Measurements from ENCODE around the gene GALNT14. TPM values are rescaled to one million over a fixed set of nuclear protein-coding genes. Genes with fewer than 3 reads are reported as not detected.

The GALNT14 gene
- total RNA-seq, 1 experiment from 2014 or later: 6.0 TPM

DNA sequence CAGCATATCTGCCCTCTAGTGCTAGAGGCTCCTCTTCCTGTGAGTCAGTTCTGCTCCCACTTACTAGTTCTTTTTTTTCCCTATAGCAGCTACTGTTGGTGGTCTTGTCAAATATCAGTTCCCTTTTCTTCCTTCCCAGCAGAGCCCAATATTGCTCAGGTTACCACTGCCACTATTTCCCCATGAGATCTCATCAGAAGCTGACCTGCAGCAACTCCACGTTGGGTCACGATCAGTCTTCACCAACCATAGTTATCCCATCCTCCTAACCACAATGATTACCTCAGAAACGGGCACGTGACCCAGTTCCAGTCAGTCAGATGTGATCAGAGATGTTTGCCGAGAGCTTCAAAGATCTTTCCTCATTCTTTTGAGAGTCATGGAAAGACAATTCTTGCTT lies 271.3 kb downstream of the GALNT14 start (continued):
- TF ChIP-seq, protein P1, sequence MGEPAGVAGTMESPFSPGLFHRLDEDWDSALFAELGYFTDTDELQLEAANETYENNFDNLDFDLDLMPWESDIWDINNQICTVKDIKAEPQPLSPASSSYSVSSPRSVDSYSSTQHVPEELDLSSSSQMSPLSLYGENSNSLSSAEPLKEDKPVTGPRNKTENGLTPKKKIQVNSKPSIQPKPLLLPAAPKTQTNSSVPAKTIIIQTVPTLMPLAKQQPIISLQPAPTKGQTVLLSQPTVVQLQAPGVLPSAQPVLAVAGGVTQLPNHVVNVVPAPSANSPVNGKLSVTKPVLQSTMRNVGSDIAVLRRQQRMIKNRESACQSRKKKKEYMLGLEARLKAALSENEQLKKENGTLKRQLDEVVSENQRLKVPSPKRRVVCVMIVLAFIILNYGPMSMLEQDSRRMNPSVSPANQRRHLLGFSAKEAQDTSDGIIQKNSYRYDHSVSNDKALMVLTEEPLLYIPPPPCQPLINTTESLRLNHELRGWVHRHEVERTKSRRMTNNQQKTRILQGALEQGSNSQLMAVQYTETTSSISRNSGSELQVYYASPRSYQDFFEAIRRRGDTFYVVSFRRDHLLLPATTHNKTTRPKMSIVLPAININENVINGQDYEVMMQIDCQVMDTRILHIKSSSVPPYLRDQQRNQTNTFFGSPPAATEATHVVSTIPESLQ (CRISPR knock-in tag; IDR thresholded peaks at IDR 0.05): no peak
- TF ChIP-seq, protein P2, sequence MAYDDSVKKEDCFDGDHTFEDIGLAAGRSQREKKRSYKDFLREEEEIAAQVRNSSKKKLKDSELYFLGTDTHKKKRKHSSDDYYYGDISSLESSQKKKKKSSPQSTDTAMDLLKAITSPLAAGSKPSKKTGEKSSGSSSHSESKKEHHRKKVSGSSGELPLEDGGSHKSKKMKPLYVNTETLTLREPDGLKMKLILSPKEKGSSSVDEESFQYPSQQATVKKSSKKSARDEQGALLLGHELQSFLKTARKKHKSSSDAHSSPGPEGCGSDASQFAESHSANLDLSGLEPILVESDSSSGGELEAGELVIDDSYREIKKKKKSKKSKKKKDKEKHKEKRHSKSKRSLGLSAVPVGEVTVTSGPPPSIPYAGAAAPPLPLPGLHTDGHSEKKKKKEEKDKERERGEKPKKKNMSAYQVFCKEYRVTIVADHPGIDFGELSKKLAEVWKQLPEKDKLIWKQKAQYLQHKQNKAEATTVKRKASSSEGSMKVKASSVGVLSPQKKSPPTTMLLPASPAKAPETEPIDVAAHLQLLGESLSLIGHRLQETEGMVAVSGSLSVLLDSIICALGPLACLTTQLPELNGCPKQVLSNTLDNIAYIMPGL (CRISPR knock-in tag; IDR thresholded peaks at IDR 0.05): no peak

DNA sequence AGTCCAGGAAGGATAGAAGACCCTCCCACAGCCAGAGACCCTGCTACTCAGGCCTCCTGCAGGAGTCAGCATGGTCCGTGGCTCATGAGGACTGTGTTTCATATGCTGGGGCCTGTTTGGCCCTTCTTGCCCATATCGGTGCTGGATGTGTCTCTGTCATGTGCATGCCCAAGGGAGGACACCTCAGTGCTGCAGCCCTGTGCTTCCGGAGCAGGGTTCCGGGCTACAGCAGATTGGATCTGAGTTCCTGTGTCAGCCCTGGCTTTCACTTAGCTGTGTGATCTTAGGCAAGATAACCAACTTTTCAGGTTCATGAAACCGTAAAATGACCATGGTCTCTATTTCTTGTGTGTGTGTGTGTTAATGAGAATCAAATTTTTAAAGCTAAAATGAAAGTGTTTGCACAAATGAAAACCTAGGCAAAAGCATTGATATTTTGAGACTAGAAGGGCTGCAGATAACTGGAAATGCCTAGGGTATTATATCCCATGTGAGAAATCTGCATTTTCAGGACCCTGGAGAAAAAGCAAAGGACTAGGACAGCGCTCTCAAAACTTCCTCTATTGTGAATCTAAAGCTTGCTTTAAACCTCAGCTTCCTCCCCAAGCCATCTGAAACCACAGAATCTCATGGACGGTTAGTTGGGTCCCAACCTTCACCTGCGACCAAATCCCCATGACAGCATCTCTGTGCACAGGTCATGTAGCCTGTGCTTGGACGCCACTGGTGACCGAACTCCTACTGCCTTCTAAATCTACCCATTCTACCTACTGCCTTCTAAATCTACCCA lies 272.2 kb downstream of the GALNT14 start:
- POLR2A ChIA-PET: no interaction called here
- H3K27me3 Mint-ChIP-seq (ENCODE audit: low read depth): no peaks in the 10 kb centered on the region
- H3K4me1 Mint-ChIP-seq: no peaks in the 10 kb centered on the region
- DNase-seq (ENCODE audit: low spot score): no peak
- peaks cover 7% of the 10 kb centered on the region for H3K9me3 Mint-ChIP-seq
- no peak for ATAC-seq
- TF ChIP-seq GABPB1 (CRISPR knock-in tag; IDR thresholded peaks at IDR 0.05): no peak
- no peak for TF ChIP-seq SMAD4 (CRISPR knock-in tag; IDR thresholded peaks at IDR 0.05)
- TF ChIP-seq, protein P3, sequence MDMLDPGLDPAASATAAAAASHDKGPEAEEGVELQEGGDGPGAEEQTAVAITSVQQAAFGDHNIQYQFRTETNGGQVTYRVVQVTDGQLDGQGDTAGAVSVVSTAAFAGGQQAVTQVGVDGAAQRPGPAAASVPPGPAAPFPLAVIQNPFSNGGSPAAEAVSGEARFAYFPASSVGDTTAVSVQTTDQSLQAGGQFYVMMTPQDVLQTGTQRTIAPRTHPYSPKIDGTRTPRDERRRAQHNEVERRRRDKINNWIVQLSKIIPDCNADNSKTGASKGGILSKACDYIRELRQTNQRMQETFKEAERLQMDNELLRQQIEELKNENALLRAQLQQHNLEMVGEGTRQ (CRISPR knock-in tag; IDR thresholded peaks at IDR 0.05): no peak
- H3K36me3 Mint-ChIP-seq: no peaks in the 10 kb centered on the region
- no peak overlapping the region for H3K27ac Mint-ChIP-seq
- H3K4me3 Mint-ChIP-seq: no peak overlapping the region
- CTCF ChIA-PET: interaction anchor here (1.1 to 2.5 kb wide), 2 partner anchors 155 to 272 kb away, joined by 3 to 11 read pairs; partner anchors contain the start of gene GALNT14

DNA sequence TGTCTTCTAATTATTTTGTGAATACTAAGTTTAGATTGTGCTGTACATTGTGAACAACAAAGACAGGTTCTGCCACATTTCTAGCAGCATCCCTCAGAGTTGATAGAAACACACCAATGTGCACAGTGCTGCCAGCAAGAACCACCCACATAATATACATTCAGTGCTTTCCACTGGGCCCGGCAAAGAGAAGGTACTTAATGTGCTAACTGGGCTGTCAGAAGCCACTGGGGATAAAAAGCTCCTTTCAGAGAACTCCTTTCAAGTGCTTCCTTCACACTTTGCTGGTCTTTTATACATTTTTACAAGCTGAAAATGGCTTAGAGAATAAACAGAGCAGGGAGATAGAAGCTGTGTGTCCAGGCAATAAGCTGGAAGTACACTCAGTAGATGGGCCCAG lies 273.0 kb downstream of the GALNT14 start:
- H3K36me3 Mint-ChIP-seq: no peaks in the 10 kb centered on the region
- ATAC-seq: no peak
- H3K9me3 Mint-ChIP-seq: peaks cover 7% of the 10 kb centered on the region
- no peak overlapping the region for H3K27ac Mint-ChIP-seq
- no peaks in the 10 kb centered on the region for H3K4me1 Mint-ChIP-seq
- H3K27me3 Mint-ChIP-seq (ENCODE audit: low read depth): no peaks in the 10 kb centered on the region
- H3K4me3 Mint-ChIP-seq: no peak overlapping the region
- POLR2A ChIA-PET: no interaction called here
- no peak for DNase-seq (ENCODE audit: low spot score)
- CTCF ChIA-PET: interaction anchor here (2.5 kb wide), 1 partner anchor 154 kb away, joined by 11 read pairs; no protein-coding TSS in a partner anchor
- TF ChIP-seq TEAD1 (CRISPR knock-in tag; IDR thresholded peaks at IDR 0.05): no peak
- no peak for TF ChIP-seq ZNF671 (CRISPR knock-in tag; IDR thresholded peaks at IDR 0.05)
- no peak for TF ChIP-seq PRRX2 (CRISPR knock-in tag; IDR thresholded peaks at IDR 0.05)
- TF ChIP-seq NFYB (CRISPR knock-in tag; conservative IDR thresholded peaks at IDR 0.05; ENCODE audit: low read depth): no peak
- TF ChIP-seq, protein P4, sequence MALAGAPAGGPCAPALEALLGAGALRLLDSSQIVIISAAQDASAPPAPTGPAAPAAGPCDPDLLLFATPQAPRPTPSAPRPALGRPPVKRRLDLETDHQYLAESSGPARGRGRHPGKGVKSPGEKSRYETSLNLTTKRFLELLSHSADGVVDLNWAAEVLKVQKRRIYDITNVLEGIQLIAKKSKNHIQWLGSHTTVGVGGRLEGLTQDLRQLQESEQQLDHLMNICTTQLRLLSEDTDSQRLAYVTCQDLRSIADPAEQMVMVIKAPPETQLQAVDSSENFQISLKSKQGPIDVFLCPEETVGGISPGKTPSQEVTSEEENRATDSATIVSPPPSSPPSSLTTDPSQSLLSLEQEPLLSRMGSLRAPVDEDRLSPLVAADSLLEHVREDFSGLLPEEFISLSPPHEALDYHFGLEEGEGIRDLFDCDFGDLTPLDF (CRISPR knock-in tag; IDR thresholded peaks at IDR 0.05): no peak
- TF ChIP-seq, protein P5, sequence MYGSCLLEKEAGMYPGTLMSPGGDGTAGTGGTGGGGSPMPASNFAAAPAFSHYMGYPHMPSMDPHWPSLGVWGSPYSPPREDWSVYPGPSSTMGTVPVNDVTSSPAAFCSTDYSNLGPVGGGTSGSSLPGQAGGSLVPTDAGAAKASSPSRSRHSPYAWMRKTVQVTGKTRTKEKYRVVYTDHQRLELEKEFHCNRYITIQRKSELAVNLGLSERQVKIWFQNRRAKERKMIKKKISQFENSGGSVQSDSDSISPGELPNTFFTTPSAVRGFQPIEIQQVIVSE (CRISPR knock-in tag; IDR thresholded peaks at IDR 0.05; ENCODE audit: borderline replicate concordance): no peak
- TF ChIP-seq NR3C1 (CRISPR knock-in tag; conservative IDR thresholded peaks at IDR 0.05; ENCODE audit: low read depth): no peak
- TF ChIP-seq, protein P6, sequence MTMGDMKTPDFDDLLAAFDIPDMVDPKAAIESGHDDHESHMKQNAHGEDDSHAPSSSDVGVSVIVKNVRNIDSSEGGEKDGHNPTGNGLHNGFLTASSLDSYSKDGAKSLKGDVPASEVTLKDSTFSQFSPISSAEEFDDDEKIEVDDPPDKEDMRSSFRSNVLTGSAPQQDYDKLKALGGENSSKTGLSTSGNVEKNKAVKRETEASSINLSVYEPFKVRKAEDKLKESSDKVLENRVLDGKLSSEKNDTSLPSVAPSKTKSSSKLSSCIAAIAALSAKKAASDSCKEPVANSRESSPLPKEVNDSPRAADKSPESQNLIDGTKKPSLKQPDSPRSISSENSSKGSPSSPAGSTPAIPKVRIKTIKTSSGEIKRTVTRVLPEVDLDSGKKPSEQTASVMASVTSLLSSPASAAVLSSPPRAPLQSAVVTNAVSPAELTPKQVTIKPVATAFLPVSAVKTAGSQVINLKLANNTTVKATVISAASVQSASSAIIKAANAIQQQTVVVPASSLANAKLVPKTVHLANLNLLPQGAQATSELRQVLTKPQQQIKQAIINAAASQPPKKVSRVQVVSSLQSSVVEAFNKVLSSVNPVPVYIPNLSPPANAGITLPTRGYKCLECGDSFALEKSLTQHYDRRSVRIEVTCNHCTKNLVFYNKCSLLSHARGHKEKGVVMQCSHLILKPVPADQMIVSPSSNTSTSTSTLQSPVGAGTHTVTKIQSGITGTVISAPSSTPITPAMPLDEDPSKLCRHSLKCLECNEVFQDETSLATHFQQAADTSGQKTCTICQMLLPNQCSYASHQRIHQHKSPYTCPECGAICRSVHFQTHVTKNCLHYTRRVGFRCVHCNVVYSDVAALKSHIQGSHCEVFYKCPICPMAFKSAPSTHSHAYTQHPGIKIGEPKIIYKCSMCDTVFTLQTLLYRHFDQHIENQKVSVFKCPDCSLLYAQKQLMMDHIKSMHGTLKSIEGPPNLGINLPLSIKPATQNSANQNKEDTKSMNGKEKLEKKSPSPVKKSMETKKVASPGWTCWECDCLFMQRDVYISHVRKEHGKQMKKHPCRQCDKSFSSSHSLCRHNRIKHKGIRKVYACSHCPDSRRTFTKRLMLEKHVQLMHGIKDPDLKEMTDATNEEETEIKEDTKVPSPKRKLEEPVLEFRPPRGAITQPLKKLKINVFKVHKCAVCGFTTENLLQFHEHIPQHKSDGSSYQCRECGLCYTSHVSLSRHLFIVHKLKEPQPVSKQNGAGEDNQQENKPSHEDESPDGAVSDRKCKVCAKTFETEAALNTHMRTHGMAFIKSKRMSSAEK (CRISPR knock-in tag; IDR thresholded peaks at IDR 0.05; ENCODE audit: borderline replicate concordance): no peak
- no peak for TF ChIP-seq CREM (CRISPR knock-in tag; IDR thresholded peaks at IDR 0.05)
- TF ChIP-seq TEAD4 (CRISPR knock-in tag; IDR thresholded peaks at IDR 0.05): no peak
- TF ChIP-seq JAZF1 (CRISPR knock-in tag; IDR thresholded peaks at IDR 0.05): no peak
- no peak for TF ChIP-seq MYBL2 (CRISPR knock-in tag; IDR thresholded peaks at IDR 0.05)
- TF ChIP-seq ZBTB21 (CRISPR knock-in tag; IDR thresholded peaks at IDR 0.05; ENCODE audit: borderline replicate concordance): no peak
